Amygdala (tissue), 56 donors: Measurements from ENCODE around the gene RRBP1.
A peak's percentile ranks its signal among the peaks of the same experiment; 100 is the strongest.

Experiments
- DNase-seq, 56 donors: peaks; one replicate each; lab custom pipeline; 2025; lab: John Stamatoyannopoulos, UW

Gene RRBP1

GRCh38 chr20:17682103-17682888 lies at the start of gene RRBP1:
Gene RRBP1, minus strand, starts transcription at chr20:17682242. Its CDS starts 21,735 bp downstream, at chr20:17660507.
- peak; percentile 83 to 100 (median 98) for DNase-seq

GRCh38 chr20:17731233-17731632 lies 49.2 kb upstream of the RRBP1 start:
- DNase-seq, result no peak

DNA sequence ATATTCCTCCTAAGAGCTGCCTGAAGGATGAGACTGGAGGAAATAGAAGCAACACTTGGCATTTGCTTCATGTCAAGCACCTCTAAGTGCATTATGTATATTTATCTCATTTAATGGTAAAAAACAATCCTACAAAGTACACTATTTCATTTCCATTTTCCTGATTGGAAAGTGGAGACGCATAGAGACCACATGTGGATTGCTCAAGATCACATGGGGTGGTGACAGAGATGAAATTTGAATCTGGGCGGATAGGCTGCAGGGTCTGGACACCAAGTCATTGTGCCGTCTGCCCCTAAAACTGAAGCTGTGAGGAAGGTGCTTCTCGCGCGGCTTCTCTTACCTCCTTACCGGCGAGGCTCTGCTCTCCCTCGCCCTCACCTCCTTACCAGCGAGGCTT lies 48.0 kb upstream of the RRBP1 start:
- DNase-seq, result no peak

DNA sequence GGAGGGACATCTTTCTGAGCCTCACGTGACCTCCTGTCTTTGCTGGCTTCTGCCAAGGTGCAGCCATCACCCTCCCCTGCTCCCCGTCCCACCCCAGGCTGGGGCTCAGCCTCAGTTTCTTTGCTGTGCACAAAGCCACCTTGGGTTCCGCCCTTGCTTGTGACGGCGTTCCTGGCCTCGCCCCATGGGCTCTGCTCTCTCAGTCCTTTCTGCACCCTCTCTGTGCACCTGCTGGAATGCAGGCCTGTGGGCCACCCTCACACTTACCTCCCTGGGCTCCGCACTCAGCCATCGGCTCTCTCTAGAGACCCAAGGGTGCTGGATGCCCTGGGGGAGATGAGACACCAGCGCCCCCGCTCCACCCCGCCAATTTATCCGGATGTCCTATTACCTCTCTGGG lies 46.0 kb upstream of the RRBP1 start:
- no peak for DNase-seq

- DNase-seq, result no peak
These were observed 45.3 kb upstream of the RRBP1 start for GRCh38 chr20:17727351-17727750.

GRCh38 chr20:17726902-17727301 lies 44.9 kb upstream of the RRBP1 start:
- DNase-seq, result no peak

- no peak for DNase-seq
These were observed 43.2 kb upstream of the RRBP1 start for GRCh38 chr20:17725094-17725835.

- DNase-seq, result no peak
These were observed 41.3 kb upstream of the RRBP1 start for GRCh38 chr20:17723301-17723691.

GRCh38 chr20:17722493-17723300 lies 40.7 kb upstream of the RRBP1 start:
- no peak for DNase-seq

GRCh38 chr20:17721802-17722486 lies 39.9 kb upstream of the RRBP1 start:
- DNase-seq, result no peak

DNA sequence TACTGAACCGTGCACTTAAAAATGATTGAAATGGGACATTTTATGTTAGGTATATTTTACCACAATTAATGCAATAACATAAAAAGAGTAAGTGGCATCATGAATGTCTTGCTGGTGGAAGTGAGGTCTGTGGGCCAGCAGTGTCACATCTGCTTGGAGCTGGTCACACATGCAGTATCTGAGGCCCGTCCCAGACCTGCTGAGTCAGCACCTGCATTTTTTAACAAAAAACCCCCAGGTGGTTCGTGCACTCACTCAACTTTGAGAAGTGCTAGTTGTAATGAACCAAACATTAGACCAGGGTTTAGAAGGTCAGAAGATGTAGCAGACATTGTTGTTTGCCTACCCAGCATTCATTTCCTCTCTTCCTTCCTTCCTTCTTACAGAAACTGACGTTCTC lies 38.7 kb upstream of the RRBP1 start:
- DNase-seq, result no peak

GRCh38 chr20:17716331-17716730 lies 34.3 kb upstream of the RRBP1 start:
- no peak for DNase-seq

DNA sequence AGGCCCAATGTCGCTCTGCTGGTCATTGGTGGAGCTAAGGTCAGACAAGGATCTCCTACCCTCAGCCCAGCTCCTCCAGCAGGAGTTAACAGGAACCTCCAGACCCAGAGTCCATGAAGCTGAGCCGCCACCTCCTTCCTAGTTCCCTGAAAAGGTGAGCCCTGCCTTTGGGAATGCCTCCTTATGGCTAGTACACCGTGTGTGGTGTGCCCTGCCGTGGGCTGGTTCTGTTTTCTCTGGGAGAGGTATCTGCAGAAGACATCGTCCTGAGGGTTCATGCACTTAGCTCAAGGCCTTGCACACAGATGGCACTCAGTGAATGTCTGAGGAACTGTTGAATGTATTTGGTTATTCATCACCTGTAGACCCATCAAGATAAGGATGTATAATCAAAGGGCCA lies 33.0 kb upstream of the RRBP1 start:
- no peak for DNase-seq

DNA sequence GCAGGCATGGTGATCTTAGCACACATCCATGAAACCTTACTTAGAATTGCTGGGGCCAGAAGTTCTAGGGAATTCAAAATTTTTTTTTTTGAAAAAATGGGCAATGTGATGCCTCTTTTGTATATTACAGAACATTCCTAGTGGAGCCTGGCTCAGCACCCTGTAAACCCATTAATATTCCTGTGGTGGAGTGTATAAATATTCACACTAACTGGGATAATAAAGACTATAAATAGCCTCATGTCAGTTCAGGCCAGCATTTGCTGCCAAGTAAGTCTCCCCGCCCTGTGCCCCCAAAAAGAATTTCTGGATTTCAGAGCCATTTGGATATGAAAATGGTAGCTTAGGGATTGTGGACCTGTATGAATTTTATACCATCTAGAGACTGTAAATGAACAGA lies 32.6 kb upstream of the RRBP1 start:
- no peak for DNase-seq

DNA sequence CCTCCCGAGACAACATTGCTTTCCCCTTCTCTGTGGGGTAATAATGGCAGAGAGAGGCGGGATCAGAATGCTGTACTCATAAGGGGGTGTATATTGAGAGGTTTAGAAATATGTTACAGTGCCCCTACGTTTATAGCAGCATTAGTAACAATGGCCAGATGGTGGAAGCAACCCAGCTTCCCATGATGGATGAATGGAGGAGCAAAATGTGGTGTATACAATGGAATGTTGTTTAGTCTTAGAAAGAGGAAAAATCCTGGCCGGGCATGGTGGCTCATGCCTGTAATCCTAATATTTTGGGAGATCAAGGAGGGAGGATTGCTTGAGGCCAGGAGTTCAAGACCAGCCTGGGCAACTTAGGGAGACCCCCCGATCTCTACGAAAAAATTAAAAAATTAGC lies 30.7 kb upstream of the RRBP1 start:
- DNase-seq, result no peak

GRCh38 chr20:17712201-17712600 lies 30.2 kb upstream of the RRBP1 start:
- DNase-seq, result no peak

- no peak for DNase-seq
These were observed 29.2 kb upstream of the RRBP1 start for GRCh38 chr20:17711267-17711627.

- no peak for DNase-seq
These were observed 28.6 kb upstream of the RRBP1 start for GRCh38 chr20:17710379-17711266.
